Measurements from ENCODE around the gene SVOPL.
A peak's percentile ranks its signal among the peaks of the same experiment; 100 is the strongest.

SVOPL gene

GRCh38 chr7:138656952-138657351, 44.2 kb downstream of the SVOPL start:
- TF ChIP-seq, protein P1, sequence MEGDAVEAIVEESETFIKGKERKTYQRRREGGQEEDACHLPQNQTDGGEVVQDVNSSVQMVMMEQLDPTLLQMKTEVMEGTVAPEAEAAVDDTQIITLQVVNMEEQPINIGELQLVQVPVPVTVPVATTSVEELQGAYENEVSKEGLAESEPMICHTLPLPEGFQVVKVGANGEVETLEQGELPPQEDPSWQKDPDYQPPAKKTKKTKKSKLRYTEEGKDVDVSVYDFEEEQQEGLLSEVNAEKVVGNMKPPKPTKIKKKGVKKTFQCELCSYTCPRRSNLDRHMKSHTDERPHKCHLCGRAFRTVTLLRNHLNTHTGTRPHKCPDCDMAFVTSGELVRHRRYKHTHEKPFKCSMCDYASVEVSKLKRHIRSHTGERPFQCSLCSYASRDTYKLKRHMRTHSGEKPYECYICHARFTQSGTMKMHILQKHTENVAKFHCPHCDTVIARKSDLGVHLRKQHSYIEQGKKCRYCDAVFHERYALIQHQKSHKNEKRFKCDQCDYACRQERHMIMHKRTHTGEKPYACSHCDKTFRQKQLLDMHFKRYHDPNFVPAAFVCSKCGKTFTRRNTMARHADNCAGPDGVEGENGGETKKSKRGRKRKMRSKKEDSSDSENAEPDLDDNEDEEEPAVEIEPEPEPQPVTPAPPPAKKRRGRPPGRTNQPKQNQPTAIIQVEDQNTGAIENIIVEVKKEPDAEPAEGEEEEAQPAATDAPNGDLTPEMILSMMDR (IDR thresholded peaks at IDR 0.05; ENCODE audit: low read length, missing control alignments): no peak
- no peak for DNase-seq (ENCODE audit: low read depth)
- H3K4me3 ChIP-seq (replicated peaks; ENCODE audit: low read depth, low read length): no peak overlapping the region

DNA sequence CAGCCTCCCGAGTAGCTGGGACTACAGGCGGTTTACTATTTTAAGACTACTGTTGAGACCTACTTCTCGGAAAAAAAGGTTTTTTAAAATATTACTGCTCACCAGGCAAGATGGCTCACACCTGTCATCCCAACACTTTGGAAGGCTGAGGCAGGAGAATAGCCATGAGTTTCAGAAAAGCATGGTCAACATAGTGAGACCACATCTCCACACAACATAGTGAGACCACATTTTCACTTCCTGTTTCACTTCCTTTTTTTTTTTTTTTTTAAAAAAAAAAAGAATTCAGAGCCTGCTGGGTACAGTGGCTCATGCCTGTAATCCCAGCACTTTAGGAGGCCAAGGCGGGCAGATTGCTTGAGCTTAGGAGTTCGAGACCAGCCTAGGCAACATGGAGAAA, 46.5 kb downstream of the SVOPL start:
- DNase-seq (ENCODE audit: low read depth): no peak
- H3K4me3 ChIP-seq (replicated peaks; ENCODE audit: low read depth, low read length): no peak overlapping the region
- TF ChIP-seq, protein P1 (IDR thresholded peaks at IDR 0.05; ENCODE audit: low read length, missing control alignments): no peak

DNA sequence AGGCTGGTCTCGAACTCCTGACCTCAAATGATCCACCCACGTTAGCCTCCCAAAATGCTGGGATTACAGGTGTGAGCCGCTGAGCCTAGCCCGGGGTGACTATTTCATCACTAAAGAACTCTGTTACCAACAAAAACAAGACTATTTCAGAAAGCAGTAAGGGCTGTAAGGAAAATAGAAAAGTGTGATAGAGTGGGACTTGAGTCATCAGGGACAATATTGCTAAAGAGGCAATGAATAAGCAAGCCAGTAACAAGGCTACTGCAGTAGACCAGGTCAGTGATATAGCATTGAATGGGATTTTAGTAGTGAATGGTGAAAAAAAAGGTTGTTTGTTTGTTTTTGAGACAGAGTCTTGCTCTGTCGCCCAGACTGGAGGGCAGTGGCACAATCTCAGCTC, 51.7 kb downstream of the SVOPL start:
- no peak overlapping the region for H3K4me3 ChIP-seq (replicated peaks; ENCODE audit: low read depth, low read length)
- peak; percentile 9 for DNase-seq (ENCODE audit: low read depth)
- TF ChIP-seq, protein P1 (IDR thresholded peaks at IDR 0.05; ENCODE audit: low read length, missing control alignments): no peak

- TF ChIP-seq, protein P1 (IDR thresholded peaks at IDR 0.05; ENCODE audit: low read length, missing control alignments): no peak
- no peak for DNase-seq (ENCODE audit: low read depth)
- no peak overlapping the region for H3K4me3 ChIP-seq (replicated peaks; ENCODE audit: low read depth, low read length)
Observed at GRCh38 chr7:138645284-138645683, 55.9 kb downstream of the SVOPL start.

DNA sequence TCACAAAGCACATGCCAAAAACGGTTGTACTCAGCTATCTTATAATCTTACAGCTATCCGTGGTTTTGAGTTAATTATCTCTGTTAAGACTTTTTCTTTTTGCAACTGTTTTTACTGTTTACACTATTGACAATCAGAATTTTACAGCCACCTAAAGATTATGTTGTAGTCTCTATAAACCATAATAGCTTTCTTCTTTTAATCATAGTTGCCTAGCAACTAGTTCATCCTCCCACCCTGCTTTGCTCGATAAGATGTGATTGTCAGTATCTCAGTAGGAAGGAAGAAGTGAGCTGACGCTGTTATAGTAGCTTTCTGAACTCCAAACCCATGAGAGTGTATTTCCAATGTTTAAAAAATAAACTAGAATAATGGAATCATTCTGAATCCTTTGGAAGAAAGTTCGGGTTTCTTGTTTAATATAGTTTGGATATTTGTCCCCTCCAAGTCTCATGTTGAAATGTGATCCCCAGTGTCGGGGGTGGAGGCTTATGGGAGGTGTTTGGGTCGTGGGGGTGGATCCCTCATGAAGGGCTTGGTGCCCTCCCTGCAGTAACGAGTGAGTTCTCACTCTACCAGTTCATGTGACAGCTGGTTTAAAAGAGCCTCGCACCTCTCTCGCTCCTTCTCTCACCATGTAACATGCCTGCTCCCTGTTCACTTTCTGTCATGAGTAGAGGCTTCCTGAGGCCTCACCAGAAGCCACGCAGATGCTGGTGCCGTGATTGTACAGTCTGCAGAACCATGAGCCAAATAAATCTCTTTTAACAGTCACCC, 68.1 kb downstream of the SVOPL start:
- no peak for DNase-seq (ENCODE audit: low read depth)
- H3K4me3 ChIP-seq (replicated peaks; ENCODE audit: low read depth, low read length): no peak overlapping the region
- TF ChIP-seq, protein P1 (IDR thresholded peaks at IDR 0.05; ENCODE audit: low read length, missing control alignments): no peak

DNA sequence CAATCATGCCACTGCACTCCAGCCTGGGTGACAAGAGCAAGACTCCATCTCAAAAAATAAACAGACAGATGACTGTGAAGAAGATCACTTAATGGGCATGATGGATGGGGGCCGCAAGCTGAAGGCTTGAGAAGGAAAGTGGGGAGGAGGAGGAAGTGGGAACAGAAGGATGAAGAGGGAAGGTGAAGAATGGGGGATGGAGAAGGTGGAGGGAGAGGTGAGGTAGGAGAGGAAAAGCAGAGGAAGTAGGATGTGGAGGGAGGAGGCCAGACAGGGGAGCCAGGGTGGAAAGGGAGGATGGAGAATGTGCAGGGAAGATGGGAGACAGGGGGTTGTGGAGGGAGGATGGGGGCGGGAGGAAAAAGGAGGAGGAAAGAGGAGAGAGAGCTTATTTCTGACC, 68.8 kb downstream of the SVOPL start:
- TF ChIP-seq, protein P1 (IDR thresholded peaks at IDR 0.05; ENCODE audit: low read length, missing control alignments): no peak
- DNase-seq (ENCODE audit: low read depth): no peak
- H3K4me3 ChIP-seq (replicated peaks; ENCODE audit: low read depth, low read length): no peak overlapping the region

DNA sequence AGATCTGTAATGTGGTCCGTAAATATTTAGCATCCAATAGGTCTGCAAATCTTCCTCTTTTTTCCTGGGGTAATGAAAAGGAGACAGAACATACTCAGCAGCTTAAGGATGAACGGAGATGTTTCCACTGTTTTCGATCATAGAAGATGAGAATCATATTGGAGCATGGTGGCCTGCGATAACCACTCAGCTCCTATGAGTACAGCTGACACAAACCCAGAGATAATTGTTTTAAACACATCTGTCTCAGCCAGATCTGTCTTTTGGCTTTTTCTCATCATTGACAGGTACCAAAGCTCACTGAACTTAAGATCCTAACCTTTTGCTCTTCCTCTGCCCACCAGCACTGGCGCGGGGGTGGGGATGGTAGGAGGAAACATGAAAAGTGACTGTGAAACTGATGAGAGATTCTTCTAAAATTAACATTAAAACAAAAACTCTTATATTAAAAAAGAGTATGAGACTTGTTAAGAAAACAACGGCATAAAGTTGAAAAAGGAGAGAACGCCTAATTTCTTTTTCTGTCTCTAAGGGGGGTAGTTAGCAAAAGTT, 71.0 kb downstream of the SVOPL start:
- no peak overlapping the region for H3K4me3 ChIP-seq (replicated peaks; ENCODE audit: low read depth, low read length)
- no peak for DNase-seq (ENCODE audit: low read depth)
- TF ChIP-seq, protein P1 (IDR thresholded peaks at IDR 0.05; ENCODE audit: low read length, missing control alignments): no peak
